Caki2 (cell line): ENCODE measurements around the gene DAZAP1. TPM values are rescaled to one million over a fixed set of nuclear protein-coding genes. Genes with fewer than 3 reads are reported as not detected.
"Not testable (repeated sequence)": the region's sequence is repeated elsewhere in the genome, so short reads cannot be mapped to it uniquely, and the experiment has no call there.

Experiments used
- DNase-seq: peaks from one replicate; pipeline ENCODE4 v3.0.0-alpha.2; 2015; ENCODE audit warnings: low read depth
- in situ Hi-C: cut with HindIII; loops from 2 replicates; pipeline ENCODE4 v1.10.0; 2016; ENCODE audit warnings: low sequenced_read_pairs, low pct_unique_long_range_greater_than_20kb, mixed read lengths
- total RNA-seq: library from RNA; depleted of rRNA; stranded (reverse); fragments of >200 nt; shearing (Covaris generic); gene quantifications from 2 replicates; pipeline ENCODE4 v1.2.3, GENCODE V29; 2014; ENCODE audit warnings: low replicate concordance

Gene DAZAP1
- total RNA-seq, 1 experiment from 2014 or later = 97.4 TPM

DNA sequence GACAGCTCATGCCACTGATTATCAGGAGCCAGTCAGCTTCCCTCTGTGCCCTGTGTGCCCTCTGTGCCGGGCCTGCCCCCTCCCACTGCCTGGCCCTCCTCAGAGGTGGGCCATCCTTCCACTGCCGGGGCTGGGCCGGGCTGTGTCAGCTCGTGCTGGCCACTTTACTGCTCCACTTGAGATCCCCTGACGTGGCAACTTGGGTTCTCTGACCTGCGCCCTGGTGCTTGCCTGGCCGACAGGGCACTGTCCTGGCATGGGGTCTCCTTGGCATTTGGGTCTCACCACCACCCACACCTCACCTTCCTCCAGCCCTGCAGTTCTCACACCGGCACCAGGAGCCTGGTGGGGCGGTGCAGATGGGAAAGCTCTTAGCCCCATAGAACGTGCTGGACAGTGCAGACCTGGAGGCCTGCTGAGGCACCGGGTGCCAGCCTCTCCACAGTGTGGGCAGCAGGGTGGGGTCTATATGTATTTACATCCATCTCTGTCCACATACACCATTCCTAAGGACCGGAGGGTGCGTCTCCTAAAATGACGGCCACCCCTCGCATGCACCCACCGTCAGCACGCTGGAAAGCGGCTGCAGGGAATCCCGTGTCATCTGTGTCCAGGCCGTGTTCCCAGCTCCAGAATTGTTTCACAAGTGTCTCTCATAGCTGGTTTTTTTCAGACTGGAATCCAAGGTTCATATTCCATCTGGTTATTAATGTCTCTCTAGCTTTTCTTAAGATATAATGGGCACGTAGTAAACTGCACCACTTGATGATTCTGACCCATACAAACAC is 11.8 kb downstream of the DAZAP1 start:
- in situ Hi-C loops = no loop called here

DNA sequence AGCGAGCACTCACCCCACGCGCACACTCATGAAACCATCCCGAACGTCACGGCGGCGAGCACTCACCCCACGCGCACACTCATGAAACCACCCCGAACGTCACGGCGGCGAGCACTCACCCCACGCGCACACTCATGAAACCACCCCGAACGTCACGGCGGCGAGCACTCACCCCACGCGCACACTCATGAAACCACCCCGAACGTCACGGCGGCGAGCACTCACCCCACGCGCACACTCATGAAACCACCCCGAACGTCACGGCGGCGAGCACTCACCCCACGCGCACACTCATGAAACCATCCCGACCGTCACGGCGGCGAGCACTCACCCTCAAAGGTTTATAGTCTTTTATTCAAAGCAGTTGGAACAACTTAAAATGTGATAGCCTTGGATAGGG is 12.7 kb downstream of the DAZAP1 start:
- in situ Hi-C loops, DNase-seq: not testable (repeated sequence)

More for the DNA sequence above, 11.8 kb downstream of the DAZAP1 start:
- DNase-seq = no peak

DNA sequence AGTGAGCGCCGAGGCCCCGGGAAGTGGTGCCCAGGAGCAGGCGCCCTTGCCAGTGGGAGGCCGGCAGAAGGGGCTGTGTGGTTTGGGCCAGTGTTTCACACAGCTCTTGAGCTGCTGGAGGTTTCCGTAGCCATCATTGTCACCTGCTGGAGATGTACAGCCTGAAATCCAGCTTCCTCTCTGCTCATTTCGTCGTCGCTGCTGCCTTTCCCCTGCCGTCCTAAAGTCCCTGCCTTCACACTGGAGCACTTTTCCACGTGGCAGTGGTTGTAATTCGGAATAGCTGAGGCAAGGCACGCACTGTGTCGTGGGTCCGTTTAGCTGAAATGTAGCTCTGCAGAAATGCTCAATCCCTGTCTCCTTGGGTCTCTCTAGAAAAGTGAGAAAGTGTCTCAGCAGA is 13.2 kb downstream of the DAZAP1 start:
- in situ Hi-C loops = no loop called here
- DNase-seq = no peak

DNA sequence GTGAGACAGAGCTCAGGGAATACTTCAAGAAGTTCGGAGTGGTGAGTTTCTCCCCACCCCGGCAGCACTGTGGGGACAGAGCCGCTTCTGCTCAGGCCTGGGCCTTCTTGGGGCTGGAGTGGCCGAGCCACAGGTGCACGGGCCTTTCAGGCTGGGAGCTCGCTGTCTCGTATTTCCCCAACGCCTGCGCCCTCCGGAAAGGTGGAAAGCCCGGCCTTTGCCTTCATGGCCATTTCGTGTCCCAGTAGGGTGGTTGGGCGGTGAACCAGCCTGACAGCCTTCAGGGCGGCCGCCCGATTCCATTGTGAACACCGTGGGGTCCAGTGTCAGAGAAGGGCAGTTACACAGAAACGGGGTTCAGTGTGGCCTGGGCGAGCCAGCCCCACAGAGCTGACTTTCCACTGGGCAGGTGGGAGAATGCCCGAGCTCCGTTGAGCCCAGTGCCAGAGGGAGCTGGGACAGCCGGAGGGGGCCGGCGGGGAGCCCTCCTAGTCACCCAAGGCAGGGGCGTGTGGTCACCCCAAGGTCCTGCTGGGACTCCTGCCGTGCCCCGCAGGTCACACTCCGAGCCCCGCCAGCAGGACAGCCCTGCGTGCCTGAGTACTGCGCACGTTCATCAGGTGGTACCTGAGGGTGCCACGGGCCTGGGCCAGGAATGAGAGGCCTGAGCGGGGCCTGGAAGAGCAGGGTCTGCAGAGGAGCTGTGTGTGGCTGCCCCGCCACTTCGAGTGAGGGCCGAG is 14.0 kb downstream of the DAZAP1 start:
- in situ Hi-C loops = no loop called here

DNA sequence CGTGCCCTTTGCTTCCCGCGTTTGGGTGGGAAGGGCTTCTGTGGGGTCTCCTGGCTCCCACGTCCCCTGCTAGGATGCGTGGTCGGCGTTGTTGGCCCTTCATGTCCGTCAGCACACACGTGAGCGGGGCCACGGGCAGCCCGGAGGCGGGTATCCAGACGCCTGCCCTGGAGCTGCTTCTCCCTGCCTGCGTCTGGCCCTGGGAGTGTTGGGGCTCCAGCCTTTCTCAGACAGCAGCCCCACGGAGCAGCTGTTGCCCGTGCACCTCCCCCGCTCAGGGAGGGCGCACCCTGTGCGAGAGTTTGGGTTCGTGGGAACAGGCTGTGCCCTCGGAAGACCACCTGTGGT is 14.5 kb downstream of the DAZAP1 start:
- DNase-seq = no peak
- in situ Hi-C loops = no loop called here

More for the DNA sequence above, 14.0 kb downstream of the DAZAP1 start:
- DNase-seq = no peak

DNA sequence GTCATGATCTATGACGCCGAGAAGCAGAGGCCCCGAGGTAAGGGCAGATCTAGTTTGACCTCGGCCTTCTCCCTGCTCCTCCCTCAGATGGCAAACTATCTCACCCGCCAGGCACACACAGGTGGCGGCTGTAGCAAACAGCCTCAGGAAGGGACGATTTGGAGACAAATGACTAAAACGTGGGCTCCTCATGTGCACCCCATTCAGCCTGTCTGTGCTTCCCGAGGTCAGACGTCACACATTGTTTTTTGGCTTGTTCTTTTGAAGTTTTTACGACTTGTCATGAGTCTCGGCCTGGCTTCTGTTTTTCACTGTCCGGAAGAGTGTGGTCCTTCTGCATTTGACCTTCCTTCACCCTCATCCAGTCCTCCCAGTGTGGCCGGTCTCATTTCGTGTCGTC is 15.0 kb downstream of the DAZAP1 start:
- in situ Hi-C loops = no loop called here

DNA sequence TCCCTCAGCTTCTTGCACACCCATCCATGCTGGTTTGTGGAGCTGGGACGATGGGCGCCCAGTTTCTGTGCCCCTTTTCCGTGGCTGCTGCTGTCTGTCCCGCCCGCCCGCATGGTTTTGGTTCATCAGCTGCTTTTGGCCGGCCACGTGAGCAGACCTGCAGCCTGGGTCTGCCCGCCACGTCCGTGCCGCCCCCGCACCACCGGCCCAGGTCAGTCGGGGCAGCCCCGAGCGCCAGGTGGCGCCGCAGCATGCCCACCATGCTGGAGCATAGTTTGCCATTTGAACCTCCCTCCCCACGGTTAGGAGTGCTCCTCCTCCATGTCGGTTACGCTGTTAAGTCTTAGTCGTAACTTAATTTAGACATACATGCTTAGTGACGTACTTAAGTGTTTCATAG is 15.6 kb downstream of the DAZAP1 start:
- in situ Hi-C loops = no loop called here
- DNase-seq = no peak

More for the DNA sequence above, 15.0 kb downstream of the DAZAP1 start:
- no peak for DNase-seq

DNA sequence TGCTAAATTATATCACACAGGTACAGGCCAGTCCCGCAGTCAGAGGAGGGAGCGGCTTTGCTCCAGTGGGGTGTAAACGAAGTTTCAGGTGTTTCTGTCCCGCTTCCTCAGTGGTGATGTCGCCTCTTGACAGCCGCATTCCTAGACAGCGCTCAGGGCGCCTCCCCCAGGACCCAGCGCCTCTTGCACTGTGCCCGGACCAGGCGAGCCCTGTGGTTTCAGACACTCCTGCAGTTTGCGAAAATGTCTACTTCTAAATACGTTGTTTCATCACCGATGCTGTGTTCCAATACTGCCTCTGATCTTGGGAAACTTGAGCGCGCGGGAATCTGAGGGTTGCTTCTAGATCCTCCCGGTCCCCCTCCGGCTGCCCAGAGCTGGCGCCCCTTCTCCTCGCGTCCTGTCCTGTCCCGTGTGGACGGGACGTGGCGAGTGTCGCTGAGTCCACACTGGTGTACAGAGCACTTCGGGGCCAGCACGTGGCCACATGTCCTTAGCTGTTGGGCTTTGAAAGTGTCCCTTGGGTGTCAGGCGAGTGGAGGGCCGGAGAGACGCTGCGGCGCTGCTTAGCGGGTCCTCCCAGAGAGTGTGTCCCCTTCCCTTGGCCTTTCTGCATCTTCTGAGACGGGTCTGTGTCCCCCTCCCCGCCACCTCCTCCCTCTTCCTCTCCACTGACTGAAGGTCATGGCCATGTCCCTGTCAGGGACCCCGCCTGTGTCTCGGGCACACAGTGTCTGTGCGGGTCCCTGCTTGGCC is 16.2 kb downstream of the DAZAP1 start:
- in situ Hi-C loops = no loop called here
- DNase-seq = no peak

DNA sequence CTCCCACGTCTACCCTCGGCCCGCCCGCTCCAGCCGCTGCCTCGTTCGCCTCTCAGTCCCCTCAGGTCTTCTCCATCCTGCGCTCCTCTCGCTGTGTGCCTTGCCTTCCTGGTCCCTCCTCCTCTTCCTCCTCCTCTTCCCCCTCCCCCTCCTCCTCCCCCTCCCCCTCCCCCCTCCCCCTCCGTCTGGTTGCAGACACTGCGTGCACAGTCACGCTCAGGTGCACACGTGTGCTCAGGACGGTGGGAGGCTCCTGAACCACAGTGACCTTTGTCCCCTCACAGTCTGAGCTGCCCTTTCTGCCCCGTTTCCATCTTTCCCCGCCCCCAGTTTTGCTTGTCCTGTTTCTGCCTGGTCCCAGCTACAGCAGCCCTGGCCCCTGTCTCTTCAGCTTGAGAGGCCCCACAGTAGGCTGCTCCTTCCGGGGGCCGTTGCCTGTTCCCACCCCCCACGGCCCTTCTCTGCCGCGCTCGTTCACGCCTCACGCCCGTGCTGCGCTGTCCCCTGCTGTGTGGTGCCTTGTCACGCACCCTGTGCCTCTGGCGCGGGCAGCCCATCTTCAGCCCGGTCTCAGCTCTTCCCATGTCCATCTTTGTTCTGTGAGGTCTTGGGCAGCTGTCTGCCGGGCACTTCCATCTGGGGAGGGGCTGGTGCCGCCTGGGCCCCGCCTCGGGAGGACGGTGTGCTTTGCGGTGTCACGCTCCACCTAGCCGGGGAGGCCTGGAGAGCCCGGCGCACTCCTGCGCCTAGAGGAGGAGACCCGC is 17.0 kb downstream of the DAZAP1 start:
- in situ Hi-C loops = no loop called here
- no peak for DNase-seq

DNA sequence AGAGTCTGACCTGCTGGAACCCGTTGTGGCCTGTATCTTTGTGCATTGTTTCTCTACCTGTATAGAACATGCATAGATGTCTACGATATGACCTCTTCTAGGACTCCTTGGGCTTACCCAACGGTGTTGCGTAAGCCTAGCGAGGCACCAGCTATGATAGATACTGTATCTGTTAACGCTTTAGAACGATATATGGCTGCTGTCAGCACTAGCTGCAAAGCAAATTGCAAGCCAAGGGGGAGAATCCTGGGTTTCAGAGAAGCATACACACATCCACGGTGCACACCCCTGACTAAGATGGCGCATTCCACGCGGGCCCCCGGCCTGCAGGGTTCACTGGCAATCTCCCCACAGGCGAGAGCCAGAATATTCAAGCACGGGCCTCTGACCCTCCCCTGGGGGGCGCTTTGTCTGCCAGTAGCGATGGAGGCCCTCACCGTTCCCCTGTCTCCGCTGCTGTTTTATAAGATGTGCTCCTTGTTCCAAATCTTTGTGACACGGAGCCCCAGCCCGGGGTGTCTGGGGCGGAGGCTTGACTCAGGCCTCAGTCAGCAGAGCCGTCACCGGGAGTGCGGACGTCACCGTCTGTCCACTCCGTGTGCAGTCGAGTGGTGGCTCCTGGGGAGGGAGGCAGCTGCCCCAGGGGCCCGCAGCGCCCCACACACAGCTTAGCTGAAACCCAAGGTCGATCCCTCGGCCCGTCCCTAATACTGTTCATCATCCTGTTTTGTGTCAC is 17.9 kb downstream of the DAZAP1 start:
- no peak for DNase-seq
- in situ Hi-C loops = no loop called here

DNA sequence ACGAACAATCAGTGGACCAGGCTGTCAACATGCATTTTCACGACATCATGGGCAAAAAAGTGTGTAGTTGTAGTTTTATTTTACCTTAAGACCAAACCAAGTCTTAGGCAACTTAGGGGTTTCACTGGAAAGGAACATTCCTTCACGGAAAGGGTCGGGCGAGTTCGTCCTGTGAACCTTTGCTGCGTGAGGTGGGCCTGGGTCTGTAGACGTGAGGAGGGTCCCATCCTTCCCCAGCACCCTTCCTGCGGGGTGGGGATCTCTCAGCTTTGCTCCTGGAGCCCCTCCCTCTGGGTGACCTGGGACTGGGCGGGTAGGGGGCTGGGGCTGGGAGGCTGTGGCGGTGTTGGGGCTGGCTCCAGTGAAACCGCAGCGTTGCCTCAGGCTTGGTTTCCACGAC is 18.5 kb downstream of the DAZAP1 start:
- in situ Hi-C loops = no loop called here
- DNase-seq = no peak

DNA sequence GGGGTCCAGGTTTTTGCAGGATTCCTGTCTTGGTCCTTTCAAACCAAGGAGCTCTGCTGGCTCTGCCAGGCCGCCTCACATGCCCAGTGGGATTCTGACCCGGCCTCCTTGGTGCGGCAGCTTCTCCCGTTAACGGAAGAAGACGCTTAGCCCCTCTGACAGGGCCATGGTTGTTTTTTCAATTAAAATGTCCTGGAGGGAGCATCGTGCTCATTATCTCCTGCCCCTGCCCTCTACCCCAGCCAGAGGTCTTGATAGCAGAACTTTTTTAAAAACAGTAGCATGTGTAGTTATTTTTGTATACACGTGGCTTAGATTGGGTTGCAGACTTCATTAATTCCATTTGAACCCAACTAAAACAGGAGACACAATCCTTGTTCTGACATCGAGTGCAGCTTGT is 19.4 kb downstream of the DAZAP1 start:
- no peak for DNase-seq
- in situ Hi-C loops = no loop called here

DNA sequence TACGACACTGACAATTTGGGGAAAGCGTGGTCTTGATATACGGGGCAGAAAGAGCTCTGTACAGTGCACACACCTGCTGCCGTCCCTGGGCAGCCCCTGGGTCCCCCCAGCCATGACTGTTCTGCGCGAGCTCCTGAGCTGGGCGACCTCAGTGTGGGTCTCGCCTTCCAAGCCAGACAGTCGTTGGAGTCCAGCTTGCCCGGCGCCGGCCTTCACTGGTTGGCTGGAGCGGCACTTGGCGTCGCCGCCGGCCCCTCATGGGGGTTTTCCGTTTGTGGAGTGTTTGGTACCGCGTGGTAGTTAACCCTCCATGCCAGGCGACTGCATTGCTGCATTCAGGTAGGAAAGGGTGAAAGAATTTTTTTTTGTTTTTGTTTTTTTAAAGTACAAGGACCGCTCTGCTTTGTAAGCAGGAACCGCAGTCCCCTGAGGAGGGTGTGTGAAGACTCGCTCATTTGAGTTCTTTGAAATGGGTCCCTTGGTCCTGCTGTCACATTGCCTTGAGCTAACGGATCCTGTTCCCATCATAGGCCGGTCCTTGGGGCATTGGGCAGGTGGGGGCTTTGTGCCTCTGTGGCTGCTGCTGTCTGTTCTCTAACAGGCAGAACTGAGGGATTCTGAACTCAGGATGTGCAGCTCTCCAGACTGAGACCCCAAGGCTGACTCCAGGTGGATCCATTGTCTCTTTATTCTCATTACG is 20.0 kb downstream of the DAZAP1 start:
- no peak for DNase-seq
- in situ Hi-C loops = no loop called here

DNA sequence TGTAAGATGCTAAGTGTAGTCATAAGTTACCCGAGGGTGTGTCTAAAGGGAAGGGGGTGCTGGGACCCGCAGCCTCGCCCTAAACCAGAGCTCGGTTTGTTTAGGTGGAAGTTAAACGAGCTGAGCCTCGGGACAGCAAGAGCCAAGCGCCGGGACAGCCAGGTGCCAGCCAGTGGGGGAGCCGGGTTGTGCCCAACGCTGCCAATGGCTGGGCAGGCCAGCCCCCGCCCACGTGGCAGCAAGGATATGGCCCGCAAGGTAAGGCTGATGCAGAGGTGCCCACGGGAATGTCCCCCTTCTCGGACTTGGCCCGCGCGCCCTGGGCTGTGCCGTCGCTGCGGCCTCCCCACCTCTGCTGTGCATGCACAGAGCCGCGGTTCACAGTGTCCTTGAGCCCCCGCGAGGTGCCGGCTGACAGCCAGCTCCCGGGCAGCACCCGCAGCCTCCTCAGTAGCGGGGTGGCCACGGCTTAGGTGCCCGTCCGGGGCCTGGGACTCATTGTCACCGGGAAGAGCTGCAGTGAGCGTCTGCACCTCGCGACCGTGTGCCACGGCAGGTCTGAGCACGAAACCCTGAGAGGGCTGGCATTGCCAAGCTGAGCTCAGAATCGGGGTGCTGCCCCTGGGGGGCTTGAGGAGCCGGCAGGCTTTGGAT is 21.5 kb downstream of the DAZAP1 start:
- DNase-seq = no peak
- in situ Hi-C loops = no loop called here

DNA sequence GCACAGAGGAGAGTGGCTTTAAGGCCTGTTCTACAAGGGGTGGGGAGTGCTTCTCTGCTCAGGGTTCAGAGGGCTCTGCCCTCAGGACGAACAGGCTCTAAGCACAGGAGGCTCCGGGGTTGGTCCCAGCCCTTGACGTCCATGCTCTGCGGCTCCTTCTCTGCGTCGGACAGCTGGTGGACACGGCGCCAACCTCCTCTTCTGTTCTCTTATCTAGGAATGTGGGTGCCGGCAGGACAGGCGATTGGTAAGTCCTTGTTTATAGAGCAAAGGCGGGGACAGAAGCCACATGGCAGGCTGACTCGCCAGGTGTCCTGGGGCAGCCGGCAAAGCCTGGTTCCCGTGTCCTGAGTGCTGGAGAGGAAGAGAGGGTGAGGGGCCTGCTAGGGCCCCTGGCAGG is 22.4 kb downstream of the DAZAP1 start:
- DNase-seq = no peak

DNA sequence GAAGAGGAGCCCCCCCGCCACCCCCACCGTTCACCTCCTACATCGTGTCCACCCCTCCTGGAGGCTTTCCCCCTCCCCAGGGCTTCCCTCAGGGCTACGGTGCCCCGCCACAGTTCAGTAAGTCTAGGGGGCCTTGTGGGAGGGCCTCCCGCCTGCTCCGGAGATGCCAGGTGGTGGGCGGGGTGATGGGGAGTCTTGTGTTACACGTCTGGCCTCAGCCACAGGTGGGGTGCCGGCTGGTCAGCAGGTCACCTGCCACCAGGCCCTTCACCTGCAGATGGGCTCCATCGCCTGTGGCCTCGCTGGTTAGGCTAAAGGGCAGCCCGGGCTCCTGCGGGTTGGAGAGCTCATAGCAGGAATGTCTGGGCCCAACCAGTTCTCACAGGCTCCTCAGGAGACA is 22.9 kb downstream of the DAZAP1 start:
- DNase-seq = no peak
- in situ Hi-C loops = no loop called here

More for the DNA sequence above, 22.4 kb downstream of the DAZAP1 start:
- in situ Hi-C loops = no loop called here
